ENCODE data around the gene RHBG. TPM values are rescaled to one million over a fixed set of nuclear protein-coding genes. Genes with fewer than 3 reads are reported as not detected.

Gene RHBG
- total and polyA plus RNA-seq, 7 donors, result not detected

GRCh38 chr1:156356262-156356874, 12.6 kb upstream of the RHBG start:
- TF ChIP-seq CTCF (IDR thresholded peaks at IDR 0.05), result no peak
- intact Hi-C loops (cut with DNase I), result no loop called here
- Histone ChIP-seq H3K4me1 (no peaks in the 10 kb centered on the region), H3K4me3 (no peak overlapping the region), H3K9me3 (no peaks in the 10 kb centered on the region), H3K27me3 (ENCODE audit: insufficient read depth in 3 of 3, low read length in 2 of 3) (peaks cover 0 to 31% (median 3%) of the 10 kb centered on the region in 3 donors), H3K36me3 (ENCODE audit: insufficient read depth in 1 of 2, low read depth in 1 of 2) (no peaks in the 10 kb centered on the region), H3K27ac (no peak overlapping the region)
- WGBS, 3 donors, result 44 to 48% (median 46%) methylated on average over 6 of the region's 6 CpGs
- no peak for DNase-seq
- ATAC-seq, result no peak

GRCh38 chr1:156356875-156357534, 12.0 kb upstream of the RHBG start:
- peak in 1 of 2 donors; percentile 31 for DNase-seq
- intact Hi-C loops (cut with DNase I), result no loop called here
- TF ChIP-seq CTCF (IDR thresholded peaks at IDR 0.05), result peak; percentile 39
- no peak overlapping the region for H3K4me3 ChIP-seq
- no peaks in the 10 kb centered on the region for H3K36me3 ChIP-seq (ENCODE audit: insufficient read depth in 1 of 2, low read depth in 1 of 2)
- no peaks in the 10 kb centered on the region for H3K4me1 ChIP-seq
- H3K9me3 ChIP-seq, result no peaks in the 10 kb centered on the region
- 9 to 11% (median 9%) methylated on average over 22 of the region's 22 CpGs for WGBS, 3 donors
- ATAC-seq, result peak in 3 of 4 donors; percentile 68 to 89 (median 77)
- H3K27ac ChIP-seq, result no peak overlapping the region
- peaks cover 0 to 31% (median 3%) of the 10 kb centered on the region in 3 donors for H3K27me3 ChIP-seq (ENCODE audit: insufficient read depth in 3 of 3, low read length in 2 of 3)

GRCh38 chr1:156357977-156358376, 11.0 kb upstream of the RHBG start:
- 86 to 95% (median 93%) methylated on average over 2 of the region's 2 CpGs for WGBS, 3 donors
- intact Hi-C loops (cut with DNase I), result no loop called here
- ATAC-seq, result no peak
- DNase-seq, result no peak
- no peak overlapping the region for H3K27ac ChIP-seq
- no peak overlapping the region for H3K4me3 ChIP-seq
- H3K27me3 ChIP-seq (ENCODE audit: insufficient read depth in 3 of 3, low read length in 2 of 3), result peaks cover 0 to 31% (median 3%) of the 10 kb centered on the region in 3 donors
- no peaks in the 10 kb centered on the region for H3K4me1 ChIP-seq
- TF ChIP-seq CTCF (IDR thresholded peaks at IDR 0.05), result no peak
- no peaks in the 10 kb centered on the region for H3K9me3 ChIP-seq
- H3K36me3 ChIP-seq (ENCODE audit: insufficient read depth in 1 of 2, low read depth in 1 of 2), result no peaks in the 10 kb centered on the region

GRCh38 chr1:156358641-156359040, 10.4 kb upstream of the RHBG start:
- H3K9me3 ChIP-seq, result no peaks in the 10 kb centered on the region
- DNase-seq (no peak), ATAC-seq (no peak)
- H3K36me3 ChIP-seq (ENCODE audit: insufficient read depth in 1 of 2, low read depth in 1 of 2), result no peaks in the 10 kb centered on the region
- no peak overlapping the region for H3K4me3 ChIP-seq
- no peak overlapping the region for H3K27ac ChIP-seq
- intact Hi-C loops (cut with DNase I), result no loop called here
- no peaks in the 10 kb centered on the region for H3K4me1 ChIP-seq
- peaks cover 0 to 31% (median 3%) of the 10 kb centered on the region in 3 donors for H3K27me3 ChIP-seq (ENCODE audit: insufficient read depth in 3 of 3, low read length in 2 of 3)
- TF ChIP-seq CTCF (IDR thresholded peaks at IDR 0.05), result no peak
- 94 to 95% (median 95%) methylated on average over 1 of the region's 1 CpG for WGBS, 3 donors

All from psoas muscle (tissue), 8 donors.